Calu3 (cell line): ENCODE data around the gene CARD10. TPM values are rescaled to one million over a fixed set of nuclear protein-coding genes. Genes with fewer than 3 reads are reported as not detected.
"Not testable (repeated sequence)": the region's sequence is repeated elsewhere in the genome, so short reads cannot be mapped to it uniquely, and the experiment has no call there.

Experiments
- BruUV-seq: library from RNA; stranded (reverse); fragments of 400-500 nt; replicated peaks from 2 replicates; lab custom pipeline; 2021; lab: Mats Ljungman, UMichigan
- CTCF ChIA-PET: fragments of 300-600 bp; sonication (Branson Sonifier 250); formaldehyde crosslinking; loops from one replicate; lab custom pipeline; 2022; ENCODE audit warnings: antibody characterized with exemption; lab: Charles Lee
- DNase-seq: peaks from one replicate; pipeline ENCODE4 v3.0.0; 2022
- H3K27ac Mint-ChIP-seq: one replicate; pipeline ENCODE4 v1.8.0; 2022; ENCODE audit warnings: mixed read lengths; ENCODE audit not compliant: unreplicated experiment
- H3K27me3 Mint-ChIP-seq: one replicate; pipeline ENCODE4 v1.8.0; 2022; ENCODE audit warnings: mixed read lengths; ENCODE audit not compliant: unreplicated experiment
- H3K36me3 Mint-ChIP-seq: one replicate; pipeline ENCODE4 v1.8.0; 2022; ENCODE audit warnings: mild to moderate bottlenecking, moderate library complexity, mixed read lengths; ENCODE audit not compliant: insufficient read depth, unreplicated experiment
- H3K4me1 Mint-ChIP-seq: one replicate; pipeline ENCODE4 v1.8.0; 2022; ENCODE audit warnings: mild to moderate bottlenecking, low read depth, mixed read lengths; ENCODE audit not compliant: unreplicated experiment
- H3K4me3 Mint-ChIP-seq: one replicate; pipeline ENCODE4 v1.8.0; 2022; ENCODE audit warnings: mild to moderate bottlenecking, low read depth, moderate library complexity, mixed read lengths; ENCODE audit not compliant: unreplicated experiment
- H3K9me3 Mint-ChIP-seq: one replicate; pipeline ENCODE4 v1.8.0; 2022; ENCODE audit warnings: low read depth, mixed read lengths; ENCODE audit not compliant: unreplicated experiment
- intact Hi-C: fragments of 100-400 bp; cut with micrococcal nuclease; formaldehyde crosslinking; loops from one replicate; pipeline ENCODE4 v1.10.0; 2022; ENCODE audit not compliant: unreplicated experiment
- total RNA-seq: library from RNA; stranded (reverse); gene quantifications from 2 replicates; pipeline ENCODE4 v1.2.3, GENCODE V29; 2022
- TF ChIP-seq, protein P1 (sequence below): fragments of 200-600 bp; IDR thresholded peaks from one replicate; pipeline ENCODE4 v1.8.0; 2022; ENCODE audit warnings: antibody characterized with exemption; ENCODE audit not compliant: unreplicated experiment

Gene CARD10
- total RNA-seq, 1 experiment from 2014 or later, result 49.2 TPM

DNA sequence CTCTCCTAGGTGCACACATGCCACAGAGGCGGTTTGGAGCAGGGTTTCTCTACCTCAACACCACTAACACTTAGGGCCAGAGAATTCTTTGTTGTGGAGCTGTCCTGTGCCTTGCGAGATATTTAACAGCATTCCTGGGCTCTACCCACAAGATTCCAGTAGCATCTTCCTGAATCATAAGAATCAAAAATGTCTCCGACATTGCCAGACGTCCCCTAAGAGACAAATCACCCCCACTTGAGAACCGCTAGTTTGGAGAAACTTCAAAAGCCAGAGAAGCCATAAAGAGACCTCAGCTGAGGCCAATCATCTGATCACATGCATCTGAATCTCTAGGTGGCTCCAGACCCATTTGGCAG, 49.1 kb downstream of the CARD10 start:
- TF ChIP-seq, protein P1, sequence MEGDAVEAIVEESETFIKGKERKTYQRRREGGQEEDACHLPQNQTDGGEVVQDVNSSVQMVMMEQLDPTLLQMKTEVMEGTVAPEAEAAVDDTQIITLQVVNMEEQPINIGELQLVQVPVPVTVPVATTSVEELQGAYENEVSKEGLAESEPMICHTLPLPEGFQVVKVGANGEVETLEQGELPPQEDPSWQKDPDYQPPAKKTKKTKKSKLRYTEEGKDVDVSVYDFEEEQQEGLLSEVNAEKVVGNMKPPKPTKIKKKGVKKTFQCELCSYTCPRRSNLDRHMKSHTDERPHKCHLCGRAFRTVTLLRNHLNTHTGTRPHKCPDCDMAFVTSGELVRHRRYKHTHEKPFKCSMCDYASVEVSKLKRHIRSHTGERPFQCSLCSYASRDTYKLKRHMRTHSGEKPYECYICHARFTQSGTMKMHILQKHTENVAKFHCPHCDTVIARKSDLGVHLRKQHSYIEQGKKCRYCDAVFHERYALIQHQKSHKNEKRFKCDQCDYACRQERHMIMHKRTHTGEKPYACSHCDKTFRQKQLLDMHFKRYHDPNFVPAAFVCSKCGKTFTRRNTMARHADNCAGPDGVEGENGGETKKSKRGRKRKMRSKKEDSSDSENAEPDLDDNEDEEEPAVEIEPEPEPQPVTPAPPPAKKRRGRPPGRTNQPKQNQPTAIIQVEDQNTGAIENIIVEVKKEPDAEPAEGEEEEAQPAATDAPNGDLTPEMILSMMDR, result no peak
- intact Hi-C loops, result no loop called here
- CTCF ChIA-PET, result no interaction called here
- H3K4me1 Mint-ChIP-seq, result no peaks in the 10 kb centered on the region
- no peaks in the 10 kb centered on the region for H3K9me3 Mint-ChIP-seq
- no peak for DNase-seq
- H3K27ac Mint-ChIP-seq, result no peak overlapping the region
- H3K36me3 Mint-ChIP-seq, result peaks cover 8% of the 10 kb centered on the region
- BruUV-seq, result no TSS peak
- H3K4me3 Mint-ChIP-seq, result no peak overlapping the region
- H3K27me3 Mint-ChIP-seq, result no peaks in the 10 kb centered on the region

DNA sequence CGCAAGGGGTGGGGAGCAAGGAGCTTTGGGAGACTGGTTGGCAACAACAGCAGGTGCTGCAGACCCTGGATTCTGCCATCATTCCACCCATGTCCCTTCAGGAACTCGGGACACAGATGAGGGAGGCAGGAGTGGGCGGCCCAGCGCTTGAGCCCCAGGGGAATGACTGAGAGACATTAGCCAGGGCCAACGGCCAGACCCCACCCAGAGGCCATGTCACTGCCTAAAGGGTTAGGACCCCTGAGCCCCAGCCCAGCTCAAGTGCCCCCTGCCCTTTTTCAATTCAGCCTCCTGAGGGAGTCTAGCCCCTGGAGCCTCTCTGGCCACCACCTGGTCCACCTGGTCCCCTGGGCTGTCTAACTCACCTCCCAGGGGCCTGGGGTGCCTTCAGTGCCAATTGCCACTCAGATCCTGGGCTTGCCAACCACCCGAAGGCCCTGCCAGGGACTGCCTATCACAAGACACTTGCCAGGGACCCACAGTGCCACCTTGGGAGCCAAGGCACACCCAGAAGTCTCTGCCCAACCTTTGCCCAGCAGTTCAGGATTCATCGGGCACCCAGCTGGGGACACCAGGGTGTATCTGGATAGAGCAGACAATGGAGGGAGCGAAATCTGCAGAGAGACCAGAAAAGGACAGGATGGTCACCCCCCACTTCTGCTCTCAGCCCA, 49.7 kb downstream of the CARD10 start:
- CTCF ChIA-PET, result interaction anchor here (0.6 kb wide), 1 partner anchor 69 kb away, joined by 3 read pairs; no protein-coding TSS in a partner anchor
- Mint-ChIP-seq H3K4me1 (no peaks in the 10 kb centered on the region), H3K9me3 (no peaks in the 10 kb centered on the region), H3K27me3 (no peaks in the 10 kb centered on the region), H3K4me3 (no peak overlapping the region), H3K27ac (no peak overlapping the region), H3K36me3 (peaks cover 8% of the 10 kb centered on the region)
- TF ChIP-seq, protein P1, result no peak
- intact Hi-C loops, result no loop called here
- no peak for DNase-seq
- BruUV-seq, result no TSS peak

DNA sequence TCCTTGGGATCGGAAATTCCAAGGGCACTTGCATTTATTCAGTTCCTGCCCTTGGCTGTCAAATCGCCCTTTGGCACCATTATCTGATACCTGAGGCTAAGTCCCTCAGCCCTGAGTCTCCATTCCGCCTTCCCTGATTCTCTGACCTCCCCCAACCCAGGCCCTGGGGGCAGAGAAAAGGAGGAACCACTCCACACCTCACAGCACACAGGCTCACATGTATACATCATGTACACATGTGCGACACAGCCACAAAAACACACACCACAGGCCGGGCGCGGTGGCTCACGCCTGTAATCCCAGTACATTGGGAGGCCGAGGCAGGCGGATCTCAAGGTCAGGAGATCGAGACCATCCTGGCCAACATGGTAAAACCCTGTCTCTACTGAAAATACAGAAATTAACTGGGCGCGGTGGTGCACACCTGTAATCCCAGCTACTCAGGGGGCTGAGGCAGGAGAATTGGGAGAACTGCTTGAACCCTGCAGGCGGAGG, 51.0 kb downstream of the CARD10 start:
- DNase-seq, H3K27me3 Mint-ChIP-seq, BruUV-seq, H3K36me3 Mint-ChIP-seq, H3K4me1 Mint-ChIP-seq, H3K9me3 Mint-ChIP-seq, intact Hi-C loops, H3K4me3 Mint-ChIP-seq, H3K27ac Mint-ChIP-seq: not testable (repeated sequence)
- CTCF ChIA-PET, result interaction anchor here (0.6 to 0.7 kb wide), 2 partner anchors 37 to 1412 kb away, joined by 4 to 5 read pairs; no protein-coding TSS in a partner anchor

DNA sequence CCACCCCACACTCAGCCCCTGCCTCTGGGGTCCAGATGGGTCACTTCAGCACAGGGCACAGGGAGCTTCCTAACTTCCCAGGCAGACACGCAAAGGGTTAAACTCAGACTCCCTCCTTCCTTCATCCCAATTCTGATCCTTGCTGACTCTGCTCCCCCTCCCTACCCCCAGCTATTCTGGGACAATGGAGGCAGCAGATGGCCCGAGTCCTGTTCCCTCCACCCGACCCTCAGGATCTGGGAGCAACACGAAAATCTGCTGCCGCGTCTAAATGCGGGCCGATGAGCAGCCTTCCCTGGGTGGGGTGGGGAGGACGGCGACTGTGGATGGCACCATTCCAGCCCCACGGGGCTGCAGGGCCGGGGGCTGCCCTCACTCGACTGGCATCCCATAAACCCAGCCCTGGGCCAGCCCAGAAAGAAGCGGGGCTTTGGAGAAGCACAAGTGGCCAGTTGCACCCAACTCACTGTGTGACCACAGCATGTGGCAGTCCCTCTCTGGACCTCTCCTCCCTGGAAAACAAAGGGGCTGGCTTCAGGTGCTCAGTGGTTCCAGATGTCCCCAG, 51.7 kb downstream of the CARD10 start:
- no peak overlapping the region for H3K4me3 Mint-ChIP-seq
- no peaks in the 10 kb centered on the region for H3K27me3 Mint-ChIP-seq
- H3K36me3 Mint-ChIP-seq, result no peaks in the 10 kb centered on the region
- no peak overlapping the region for H3K27ac Mint-ChIP-seq
- CTCF ChIA-PET, result interaction anchor here (0.6 kb wide), 1 partner anchor 8 kb away, joined by 3 read pairs; no protein-coding TSS in a partner anchor
- no peaks in the 10 kb centered on the region for H3K4me1 Mint-ChIP-seq
- no peaks in the 10 kb centered on the region for H3K9me3 Mint-ChIP-seq
- intact Hi-C loops, result no loop called here
- TF ChIP-seq, protein P1, result no peak
- BruUV-seq, result no TSS peak
- no peak for DNase-seq

DNA sequence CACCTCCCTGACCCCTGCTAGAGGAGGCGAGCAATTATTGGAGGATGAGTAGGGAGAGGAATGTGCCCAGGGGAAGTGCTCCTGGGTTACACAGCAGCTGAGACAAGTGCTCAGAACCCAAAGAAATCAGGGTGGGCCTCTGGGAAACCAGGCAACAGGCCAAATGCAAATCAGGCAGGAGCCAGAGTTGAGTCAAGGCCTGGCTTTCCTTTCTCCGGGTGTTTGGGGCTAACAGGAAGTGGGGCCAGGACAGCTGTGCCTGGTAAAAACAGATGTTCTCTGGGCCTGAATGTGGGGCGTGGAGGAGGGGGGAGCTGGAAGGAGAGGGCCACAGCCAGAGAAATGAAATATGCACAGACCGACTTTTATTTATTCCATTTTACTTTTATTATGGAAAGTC, 55.0 kb downstream of the CARD10 start:
- no TSS peak for BruUV-seq
- no peak overlapping the region for H3K27ac Mint-ChIP-seq

More for the DNA sequence above, 55.0 kb downstream of the CARD10 start:
- CTCF ChIA-PET, result no interaction called here
- no peaks in the 10 kb centered on the region for H3K27me3 Mint-ChIP-seq
- peaks cover 8% of the 10 kb centered on the region for H3K36me3 Mint-ChIP-seq
- H3K9me3 Mint-ChIP-seq, result no peaks in the 10 kb centered on the region
- H3K4me3 Mint-ChIP-seq, result no peak overlapping the region
- peaks cover 3% of the 10 kb centered on the region for H3K4me1 Mint-ChIP-seq
- TF ChIP-seq, protein P1, result no peak
- intact Hi-C loops, result no loop called here
- DNase-seq, result no peak
